Kidney epithelial cell (primary cell): ENCODE measurements around the gene SLC4A3. TPM values are rescaled to one million over a fixed set of nuclear protein-coding genes. Genes with fewer than 3 reads are reported as not detected.

Experiments
- DNase-seq: peaks from one replicate; pipeline ENCODE4 v3.0.0-alpha.2; 2010; ENCODE audit warnings: low read depth
- H3K27me3 ChIP-seq: 2 replicates; pipeline ENCODE4 v1.6.0; 2011; ENCODE audit warnings: low read length; ENCODE audit not compliant: control insufficient read depth, insufficient read depth
- H3K36me3 ChIP-seq: 2 replicates; pipeline ENCODE4 v1.5.1; 2011; ENCODE audit warnings: low read length; ENCODE audit not compliant: control insufficient read depth, insufficient read depth
- H3K4me3 ChIP-seq: 2 replicates; pipeline ENCODE4 v1.5.1; 2011; ENCODE audit warnings: low read depth, mild to moderate bottlenecking, control low read depth, low read length
- total RNA-seq: library from RNA; depleted of rRNA; stranded (reverse); fragments of >200 nt; gene quantifications from 2 replicates; pipeline ENCODE4 v1.2.3, GENCODE V29; 2015
- TF ChIP-seq, protein P1 (sequence below): IDR thresholded peaks from 2 replicates; pipeline ENCODE4 v1.5.1; 2011; ENCODE audit warnings: mild to moderate bottlenecking, moderate library complexity, low read length, control low read depth, inconsistent platforms; ENCODE audit not compliant: insufficient read depth, poor library complexity, severe bottlenecking

SLC4A3 gene
- total RNA-seq, 1 donor from 2014 or later: 11.6 TPM

DNA sequence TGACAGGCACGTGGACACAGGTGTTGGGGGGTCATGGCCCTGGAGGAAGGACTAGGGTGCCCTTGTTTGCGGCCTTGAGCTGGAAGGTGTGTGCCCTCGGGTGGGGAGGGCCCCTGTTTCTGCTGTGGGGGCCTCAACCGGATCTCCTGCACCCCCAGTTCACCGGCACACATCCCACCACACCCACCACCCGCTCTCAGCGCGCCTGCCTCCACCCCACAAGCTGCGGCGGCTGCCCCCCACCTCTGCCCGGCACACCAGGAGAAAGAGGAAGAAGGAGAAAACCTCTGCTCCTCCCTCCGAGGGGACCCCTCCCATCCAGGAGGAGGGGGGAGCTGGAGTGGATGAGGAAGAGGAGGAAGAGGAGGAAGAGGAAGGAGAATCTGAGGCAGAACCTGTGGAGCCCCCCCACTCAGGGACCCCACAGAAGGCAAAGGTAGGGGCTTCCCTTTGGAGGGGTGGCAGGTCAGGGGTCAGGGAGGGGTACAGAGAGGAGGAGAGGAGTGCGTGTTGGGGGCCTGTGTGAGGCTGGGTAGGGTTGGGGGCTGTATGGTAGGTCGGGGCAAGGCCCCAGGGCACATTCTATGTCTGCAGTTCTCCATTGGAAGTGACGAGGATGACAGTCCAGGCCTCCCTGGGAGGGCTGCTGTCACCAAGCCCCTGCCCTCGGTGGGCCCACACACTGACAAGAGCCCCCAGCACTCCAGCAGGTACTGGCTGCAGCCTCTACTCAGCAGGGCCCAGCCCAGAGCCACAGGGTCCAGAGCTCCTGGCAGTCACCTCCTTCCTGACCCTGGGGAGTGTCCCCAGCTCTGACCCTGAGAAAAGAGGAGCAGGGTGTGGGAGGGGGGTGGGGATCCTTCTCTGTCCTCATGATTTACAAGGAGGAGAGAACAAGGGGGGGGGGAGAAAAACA is 1.8 kb downstream of the SLC4A3 start:
- TF ChIP-seq, protein P1, sequence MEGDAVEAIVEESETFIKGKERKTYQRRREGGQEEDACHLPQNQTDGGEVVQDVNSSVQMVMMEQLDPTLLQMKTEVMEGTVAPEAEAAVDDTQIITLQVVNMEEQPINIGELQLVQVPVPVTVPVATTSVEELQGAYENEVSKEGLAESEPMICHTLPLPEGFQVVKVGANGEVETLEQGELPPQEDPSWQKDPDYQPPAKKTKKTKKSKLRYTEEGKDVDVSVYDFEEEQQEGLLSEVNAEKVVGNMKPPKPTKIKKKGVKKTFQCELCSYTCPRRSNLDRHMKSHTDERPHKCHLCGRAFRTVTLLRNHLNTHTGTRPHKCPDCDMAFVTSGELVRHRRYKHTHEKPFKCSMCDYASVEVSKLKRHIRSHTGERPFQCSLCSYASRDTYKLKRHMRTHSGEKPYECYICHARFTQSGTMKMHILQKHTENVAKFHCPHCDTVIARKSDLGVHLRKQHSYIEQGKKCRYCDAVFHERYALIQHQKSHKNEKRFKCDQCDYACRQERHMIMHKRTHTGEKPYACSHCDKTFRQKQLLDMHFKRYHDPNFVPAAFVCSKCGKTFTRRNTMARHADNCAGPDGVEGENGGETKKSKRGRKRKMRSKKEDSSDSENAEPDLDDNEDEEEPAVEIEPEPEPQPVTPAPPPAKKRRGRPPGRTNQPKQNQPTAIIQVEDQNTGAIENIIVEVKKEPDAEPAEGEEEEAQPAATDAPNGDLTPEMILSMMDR: no peak
- no peaks in the 10 kb centered on the region for H3K27me3 ChIP-seq
- no peaks in the 10 kb centered on the region for H3K36me3 ChIP-seq
- no peak for DNase-seq
- no peak overlapping the region for H3K4me3 ChIP-seq

DNA sequence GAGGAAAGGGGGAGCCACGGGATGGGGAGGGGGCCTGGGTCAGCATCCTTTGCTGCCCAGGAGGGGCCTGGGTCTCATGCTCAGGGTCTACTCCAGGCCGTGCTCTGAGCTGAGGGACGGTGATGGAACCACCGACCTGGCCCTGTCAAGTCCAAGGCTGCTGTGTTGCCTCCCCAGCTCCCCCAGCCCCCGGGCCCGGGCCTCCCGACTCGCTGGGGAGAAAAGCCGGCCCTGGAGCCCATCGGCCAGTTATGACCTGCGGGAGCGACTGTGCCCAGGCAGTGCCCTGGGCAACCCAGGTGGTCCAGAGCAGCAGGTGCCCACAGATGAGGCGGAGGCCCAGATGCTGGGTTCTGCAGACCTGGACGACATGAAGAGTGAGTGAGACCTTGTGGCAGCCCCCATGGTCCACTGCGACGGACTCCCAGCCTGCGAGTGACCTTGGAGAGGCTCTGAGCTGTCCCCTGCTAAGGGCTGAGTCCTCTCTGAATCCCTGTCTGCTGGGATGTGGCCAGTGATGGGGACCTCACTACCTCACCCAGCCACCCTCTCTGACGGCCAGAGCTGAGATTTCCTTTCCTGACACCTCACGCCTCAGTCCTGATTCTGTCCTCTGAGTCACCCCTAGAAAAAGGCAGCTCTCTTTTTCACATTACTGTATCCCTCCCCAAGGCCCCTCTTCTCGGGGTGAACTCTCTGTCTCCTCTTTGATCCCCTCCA is 2.7 kb downstream of the SLC4A3 start:
- Histone ChIP-seq H3K36me3 (no peaks in the 10 kb centered on the region), H3K27me3 (no peaks in the 10 kb centered on the region), H3K4me3 (no peak overlapping the region)
- TF ChIP-seq, protein P1: no peak
- DNase-seq: no peak

DNA sequence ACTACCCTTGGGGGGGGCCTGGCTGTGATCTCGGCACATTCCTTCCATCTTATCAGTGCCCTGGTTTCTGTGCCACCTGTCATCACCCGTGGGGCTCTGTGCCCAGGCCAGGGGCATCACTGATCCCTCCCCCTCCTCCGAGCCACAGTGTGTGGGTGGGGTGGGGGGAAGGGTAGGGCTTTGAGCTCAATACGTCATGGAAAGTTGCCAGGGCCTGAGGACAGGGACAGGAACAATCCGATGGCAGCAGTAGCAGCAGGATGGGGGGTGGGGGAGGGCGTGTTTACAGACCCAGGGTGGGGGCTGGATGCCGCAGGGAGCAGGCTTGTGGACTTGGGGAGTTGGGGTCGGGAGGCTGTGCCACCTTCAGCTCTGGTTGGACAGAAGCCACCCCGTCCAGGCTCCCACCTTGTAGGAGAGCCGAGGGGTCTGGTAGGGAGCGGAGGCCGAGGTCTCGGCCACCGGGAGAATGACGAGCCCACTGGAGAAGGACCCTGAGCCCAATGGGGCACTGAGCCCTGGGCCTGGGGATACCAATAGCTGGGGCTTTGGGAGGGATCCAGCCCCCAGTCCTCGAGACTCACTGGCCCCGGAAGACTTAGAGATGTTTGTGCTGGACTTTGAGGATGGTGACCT is 3.5 kb downstream of the SLC4A3 start:
- Histone ChIP-seq H3K4me3 (no peak overlapping the region), H3K27me3 (no peaks in the 10 kb centered on the region), H3K36me3 (no peaks in the 10 kb centered on the region)
- DNase-seq: no peak
- TF ChIP-seq, protein P1: no peak

DNA sequence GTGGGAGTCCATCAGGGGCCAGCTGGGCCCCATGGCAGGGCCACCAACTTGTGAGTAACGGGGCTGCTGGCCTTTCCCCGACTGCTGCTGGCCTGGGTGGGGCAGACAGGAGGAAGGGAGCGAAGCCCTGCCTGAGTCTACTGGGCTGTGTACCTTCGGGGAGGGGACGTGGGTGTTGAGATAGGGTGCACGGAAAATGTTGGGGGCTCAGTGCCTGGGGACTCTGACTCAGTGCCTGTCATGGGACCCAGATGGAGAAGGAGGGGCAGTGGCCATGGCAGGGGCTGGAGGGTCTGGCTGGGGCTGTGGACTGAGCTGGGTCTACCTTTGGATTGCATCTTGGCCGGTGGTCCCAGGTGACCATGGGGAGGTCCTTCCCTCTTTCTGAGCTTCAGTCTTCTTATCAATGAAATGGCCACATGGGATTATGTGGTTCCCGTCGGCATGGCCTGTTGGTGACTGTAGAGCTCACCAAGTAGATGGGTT is 4.0 kb downstream of the SLC4A3 start:
- DNase-seq: no peak
- TF ChIP-seq, protein P1: no peak
- no peaks in the 10 kb centered on the region for H3K36me3 ChIP-seq
- H3K27me3 ChIP-seq: no peaks in the 10 kb centered on the region
- H3K4me3 ChIP-seq: no peak overlapping the region

DNA sequence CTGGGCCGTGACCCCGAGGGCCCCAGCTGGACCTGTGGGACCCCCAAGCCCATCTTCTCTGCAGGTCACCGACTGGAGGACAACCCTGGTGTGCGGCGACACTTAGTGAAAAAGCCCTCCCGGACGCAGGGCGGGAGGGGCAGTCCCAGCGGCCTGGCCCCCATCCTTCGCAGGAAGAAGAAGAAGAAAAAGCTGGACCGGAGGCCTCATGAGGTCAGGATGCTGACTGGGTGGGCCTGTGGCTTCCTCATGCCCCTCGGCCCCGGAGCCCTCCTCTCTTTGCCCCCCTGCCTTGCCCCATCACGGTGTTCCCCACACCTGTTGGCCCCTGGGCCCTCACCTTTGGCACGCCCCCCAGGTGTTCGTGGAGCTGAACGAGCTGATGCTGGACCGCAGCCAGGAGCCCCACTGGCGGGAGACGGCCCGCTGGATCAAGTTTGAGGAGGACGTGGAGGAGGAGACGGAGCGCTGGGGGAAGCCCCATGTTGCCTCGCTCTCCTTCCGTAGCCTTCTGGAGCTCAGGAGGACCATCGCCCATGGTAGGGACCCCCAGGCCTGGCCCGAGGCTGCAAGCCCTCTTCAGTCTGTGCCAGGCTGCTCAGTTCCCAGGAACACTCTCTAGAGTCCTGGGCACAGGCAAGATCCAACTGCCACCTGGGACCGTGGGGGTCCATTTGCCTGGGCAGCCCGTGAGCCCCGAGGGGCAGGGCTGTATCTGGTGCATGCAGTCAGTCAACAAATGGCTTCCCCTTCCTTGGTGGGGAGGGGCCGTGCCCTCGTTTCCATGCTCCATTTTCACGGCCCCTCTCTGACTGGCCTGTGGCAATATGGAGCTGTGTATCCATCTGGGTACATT is 4.7 kb downstream of the SLC4A3 start:
- no peaks in the 10 kb centered on the region for H3K36me3 ChIP-seq
- H3K27me3 ChIP-seq: no peaks in the 10 kb centered on the region
- no peak overlapping the region for H3K4me3 ChIP-seq
- no peak for DNase-seq
- TF ChIP-seq, protein P1: no peak
